OCI-LY7 (cell line): Measurements from ENCODE around the gene EXD2. TPM values are rescaled to one million over a fixed set of nuclear protein-coding genes. Genes with fewer than 3 reads are reported as not detected.

Source experiments
- BruUV-seq: library from RNA; stranded (reverse); fragments of 400-500 nt; replicated peaks from 2 replicates; lab custom pipeline; 2021; lab: Mats Ljungman, UMichigan
- CTCF ChIA-PET: fragments of 300-600 bp; sonication (Branson Sonifier 250); formaldehyde crosslinking; loops from one replicate; lab custom pipeline; 2022; ENCODE audit warnings: antibody characterized with exemption; ENCODE audit not compliant: unreplicated experiment; lab: Charles Lee
- POLR2A ChIA-PET: fragments of 300-600 bp; sonication (Branson Sonifier 250); formaldehyde crosslinking; loops from one replicate; lab custom pipeline; 2022; ENCODE audit warnings: antibody characterized with exemption; lab: Charles Lee
- DNase-seq: peaks from one replicate; pipeline ENCODE4 v3.0.0-alpha.2; 2015; ENCODE audit warnings: low spot score
- H2AFZ ChIP-seq: fragments of 200-600 bp; sonication (generic), shearing (Covaris generic); 2 replicates; pipeline ENCODE4 v1.6.1; 2014; ENCODE audit warnings: mild to moderate bottlenecking, antibody characterized with exemption, low read length, moderate library complexity
- H3K27ac ChIP-seq: fragments of 200-600 bp; sonication (generic); 2 replicates; pipeline ENCODE4 v1.5.1; 2014; ENCODE audit warnings: mixed run types, low read depth, mild to moderate bottlenecking, moderate library complexity, low read length, inconsistent platforms; ENCODE audit not compliant: poor library complexity, severe bottlenecking
- H3K36me3 ChIP-seq: fragments of 200-600 bp; sonication (generic); 2 replicates; pipeline ENCODE4 v1.6.1; 2014; ENCODE audit warnings: mild to moderate bottlenecking, antibody characterized with exemption, low read length, moderate library complexity, mixed read lengths; ENCODE audit not compliant: insufficient read depth
- H3K4me1 ChIP-seq: fragments of 200-600 bp; sonication (generic); 2 replicates; pipeline ENCODE4 v1.5.1; 2014; ENCODE audit warnings: mild to moderate bottlenecking, low read length; ENCODE audit not compliant: insufficient read depth, poor library complexity, severe bottlenecking
- H3K4me2 ChIP-seq: fragments of 200-600 bp; sonication (generic); 2 replicates; pipeline ENCODE4 v1.6.1; 2014; ENCODE audit warnings: mild to moderate bottlenecking, low read length
- H3K4me3 ChIP-seq: fragments of 200-600 bp; sonication (generic); 2 replicates; pipeline ENCODE4 v1.5.1; 2014; ENCODE audit warnings: mild to moderate bottlenecking, low read depth, low read length; ENCODE audit not compliant: poor library complexity, severe bottlenecking
- H3K79me2 ChIP-seq: fragments of 200-600 bp; sonication (generic); 2 replicates; pipeline ENCODE4 v1.6.1; 2016; ENCODE audit warnings: low read depth, mild to moderate bottlenecking, low read length, moderate library complexity, mixed read lengths; ENCODE audit not compliant: insufficient read depth
- H3K9me2 ChIP-seq: fragments of 200-600 bp; sonication (generic); 2 replicates; pipeline ENCODE4 v1.6.1; 2016; ENCODE audit warnings: mild to moderate bottlenecking, low read length, mixed read lengths; ENCODE audit not compliant: insufficient read depth
- H3K9me3 ChIP-seq: fragments of 200-600 bp; sonication (generic); 2 replicates; pipeline ENCODE4 v1.6.1; 2014; ENCODE audit warnings: mild to moderate bottlenecking, mixed run types, low read length, mixed read lengths
- H4K20me1 ChIP-seq: fragments of 200-600 bp; sonication (generic); 2 replicates; pipeline ENCODE4 v1.6.1; 2014; ENCODE audit warnings: mild to moderate bottlenecking, antibody characterized with exemption, low read length, moderate library complexity, mixed read lengths; ENCODE audit not compliant: insufficient read depth
- CTCF ChIP-seq: fragments of 200-600 bp; sonication (generic); conservative IDR thresholded peaks from 2 replicates; pipeline ENCODE4 v1.5.1; 2014; ENCODE audit warnings: mild to moderate bottlenecking, antibody characterized with exemption, low read length, moderate library complexity, mixed read lengths
- EZH2phosphoT487 ChIP-seq: fragments of 200-600 bp; sonication (generic); IDR thresholded peaks from 2 replicates; pipeline ENCODE4 v1.6.1; 2018; ENCODE audit warnings: low read depth, borderline replicate concordance, mild to moderate bottlenecking, mixed run types, antibody characterized with exemption, low read length, moderate library complexity, mixed read lengths
- intact Hi-C: fragments of 100-400 bp; cut with micrococcal nuclease; formaldehyde crosslinking; loops from one replicate; pipeline ENCODE4 v1.10.0; 2022; ENCODE audit not compliant: unreplicated experiment
- total RNA-seq, 2 experiments: library from RNA; depleted of rRNA in 1 of 2; stranded (reverse); fragments of >200 nt in 1 of 2; shearing (Covaris generic) in 1 of 2; gene quantifications; 2 replicates each; pipeline ENCODE4 v1.2.3, GENCODE V29; 2014 to 2022

Gene EXD2
- total RNA-seq, 2 experiments from 2014 or later, result 2.7 to 8.4 TPM

- peaks cover 7% of the 10 kb centered on the region; the same call in 1 of the 2 replicates for H4K20me1 ChIP-seq
- ChIA-PET CTCF (no interaction called here), POLR2A (no interaction called here)
- no peak overlapping the region for H2AFZ ChIP-seq
- no peak overlapping the region for H3K4me2 ChIP-seq
- no peaks in the 10 kb centered on the region for H3K4me1 ChIP-seq
- H3K79me2 ChIP-seq, result peaks cover 35% of the 10 kb centered on the region; the same call in 1 of the 2 replicates
- no TSS peak for BruUV-seq
- no peaks in the 10 kb centered on the region for H3K9me2 ChIP-seq
- no peak for DNase-seq
- H3K4me3 ChIP-seq, result no peak overlapping the region
- peaks cover 36% of the 10 kb centered on the region for H3K36me3 ChIP-seq
- H3K9me3 ChIP-seq, result no peaks in the 10 kb centered on the region
- H3K27ac ChIP-seq, result no peak overlapping the region
- TF ChIP-seq CTCF (no peak), EZH2phosphoT487 (no peak)
- intact Hi-C loops, result no loop called here
Measured at GRCh38 chr14:69142101-69142500, 49.2 kb upstream of the EXD2 start.

DNA sequence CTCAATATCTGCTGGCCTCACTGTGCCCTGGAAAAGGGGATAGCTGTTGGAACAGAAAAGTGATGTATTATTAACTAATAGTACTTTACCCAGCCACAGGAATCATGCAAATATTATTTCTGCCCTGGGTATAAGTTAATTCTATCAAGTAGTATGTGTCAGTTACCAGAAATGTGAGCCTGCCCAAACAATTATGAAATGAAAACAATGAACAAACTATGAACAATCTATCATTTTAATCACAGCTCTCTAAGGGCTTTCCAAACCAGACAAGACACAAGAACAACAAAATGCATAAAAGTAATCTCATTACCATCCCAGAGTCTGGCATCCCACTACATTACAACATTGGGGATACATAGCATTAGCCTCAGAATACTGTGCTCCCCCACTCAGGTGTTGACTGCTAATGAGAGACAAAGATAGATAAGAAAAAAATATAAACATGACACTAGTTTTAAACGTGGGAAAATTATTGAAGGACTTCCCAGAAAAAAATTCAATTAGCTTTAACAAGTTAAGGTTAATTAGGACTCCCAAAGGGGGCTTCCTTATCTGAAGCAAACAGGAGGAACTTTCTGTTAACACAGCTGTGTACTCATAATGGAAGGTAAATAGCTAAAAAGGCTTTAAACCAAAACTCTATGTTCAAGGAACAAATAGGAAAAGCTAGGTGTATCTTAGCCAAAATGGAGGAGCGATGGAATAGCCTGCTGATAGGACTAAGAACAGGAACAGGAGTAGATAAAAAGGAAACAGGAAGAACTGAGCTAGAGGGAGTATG, 41.6 kb upstream of the EXD2 start:
- POLR2A ChIA-PET, result interaction anchor here (0.6 kb wide), 1 partner anchor 296 kb away, joined by 3 read pairs; no protein-coding TSS in a partner anchor
- CTCF ChIA-PET, result no interaction called here
- H3K4me2 ChIP-seq, result peak overlapping the region; percentile 87; the same call in 1 of the 2 replicates
- intact Hi-C loops, result loop anchor here (10.0 kb wide), 1 partner anchor 615 kb away; the partner anchor contains the start of gene SRSF5
- peaks cover 72% of the 10 kb centered on the region for H3K79me2 ChIP-seq
- no peak overlapping the region for H3K4me3 ChIP-seq
- TSS peak; percentile 9 for BruUV-seq
- H2AFZ ChIP-seq, result no peak overlapping the region
- H3K9me3 ChIP-seq, result no peaks in the 10 kb centered on the region
- H3K36me3 ChIP-seq, result peaks cover 56% of the 10 kb centered on the region
- no peak for DNase-seq
- no peak for TF ChIP-seq EZH2phosphoT487
- no peak for TF ChIP-seq CTCF
- H3K4me1 ChIP-seq, result peaks cover 25% of the 10 kb centered on the region
- no peaks in the 10 kb centered on the region for H3K9me2 ChIP-seq
- H3K27ac ChIP-seq, result no peak overlapping the region
- 0 out of 2 replicates have a peak, but pooled peaks cover 22% of the 10 kb centered on the region for H4K20me1 ChIP-seq
